Activated CD4-positive, CD25-positive, alpha-beta regulatory T cell treated with anti-CD3 and anti-CD28 coated beads, Interleukin-2, amount 50 U/mL, for 72 hours (primary cell): Measurements from ENCODE around the gene KISS1R.
"Not testable (repeated sequence)": the region's sequence is repeated elsewhere in the genome, so short reads cannot be mapped to it uniquely, and the experiment has no call there.

Experiments used
- DNase-seq: peaks from one replicate; pipeline ENCODE4 v3.0.0; 2021

The KISS1R gene

DNA sequence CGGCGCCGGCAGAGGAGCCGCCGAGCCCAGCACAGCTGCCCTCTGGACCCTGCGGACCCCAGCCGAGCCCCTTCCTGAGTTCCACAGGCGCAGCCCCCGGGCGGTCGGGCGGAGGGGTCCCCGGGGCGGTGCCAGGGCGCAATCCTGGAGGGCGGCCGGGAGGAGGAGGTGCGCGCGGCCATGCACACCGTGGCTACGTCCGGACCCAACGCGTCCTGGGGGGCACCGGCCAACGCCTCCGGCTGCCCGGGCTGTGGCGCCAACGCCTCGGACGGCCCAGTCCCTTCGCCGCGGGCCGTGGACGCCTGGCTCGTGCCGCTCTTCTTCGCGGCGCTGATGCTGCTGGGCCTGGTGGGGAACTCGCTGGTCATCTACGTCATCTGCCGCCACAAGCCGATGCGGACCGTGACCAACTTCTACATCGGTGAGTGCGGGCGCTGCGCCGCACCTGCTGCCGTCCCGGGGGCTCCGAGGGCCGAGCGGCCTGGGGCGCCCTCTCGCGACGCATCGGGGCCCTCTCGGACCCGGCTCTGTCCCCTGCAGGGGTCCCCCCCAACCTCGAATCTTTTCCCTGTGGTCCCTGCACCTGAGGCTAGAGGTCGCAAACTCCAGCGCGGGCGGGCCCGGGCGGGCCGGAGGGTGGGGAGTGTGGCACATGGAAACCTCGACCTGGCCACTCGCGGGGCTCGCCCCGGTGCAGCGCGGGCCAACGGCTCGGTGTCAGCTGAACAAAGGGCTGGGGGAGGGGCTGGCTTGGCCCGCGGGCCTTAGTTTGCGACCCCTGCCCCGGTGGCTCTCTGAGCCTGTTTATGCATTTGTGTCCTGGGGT is at the start of gene KISS1R:
TSS of gene KISS1R (plus strand) at position 11 of the 829 bp plus-strand sequence. CDS start at position 181, 170 bp downstream.
- DNase-seq = peak; percentile 58

DNA sequence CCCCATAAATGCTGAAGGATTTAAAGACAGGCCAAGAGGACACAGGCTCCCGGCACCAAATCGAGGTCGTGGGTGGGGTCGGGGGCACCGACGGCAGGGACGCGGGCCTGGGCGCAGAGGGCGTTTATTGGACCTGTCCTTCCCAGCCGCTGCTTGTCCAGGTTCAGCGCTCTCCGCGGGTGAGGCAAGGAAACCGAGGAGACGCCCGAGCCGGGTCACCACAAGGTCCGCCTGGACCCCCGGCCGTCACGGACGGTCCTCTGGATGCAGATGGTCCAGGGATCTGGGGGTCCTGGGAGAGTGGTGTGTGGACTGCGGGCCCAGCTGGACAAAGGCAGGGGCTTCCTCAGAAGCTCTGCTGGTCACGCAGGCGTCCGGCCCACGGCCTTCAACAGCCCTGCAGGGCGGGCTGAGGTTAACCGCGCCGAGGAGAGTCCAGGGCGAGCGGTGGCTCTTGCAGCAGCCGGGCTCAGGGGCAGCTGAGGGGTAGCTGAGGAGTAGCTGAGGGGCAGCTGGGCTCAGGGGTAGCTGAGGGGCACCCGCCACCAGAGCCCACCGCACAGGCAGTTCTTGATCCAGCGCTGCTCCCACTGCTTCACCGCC is 49.2 kb upstream of the KISS1R start:
- DNase-seq = no peak

- no peak for DNase-seq
These were observed 48.5 kb upstream of the KISS1R start for GRCh38 chr19:868458-869244.

GRCh38 chr19:869245-870177 is 47.6 kb upstream of the KISS1R start:
- DNase-seq = no peak

DNA sequence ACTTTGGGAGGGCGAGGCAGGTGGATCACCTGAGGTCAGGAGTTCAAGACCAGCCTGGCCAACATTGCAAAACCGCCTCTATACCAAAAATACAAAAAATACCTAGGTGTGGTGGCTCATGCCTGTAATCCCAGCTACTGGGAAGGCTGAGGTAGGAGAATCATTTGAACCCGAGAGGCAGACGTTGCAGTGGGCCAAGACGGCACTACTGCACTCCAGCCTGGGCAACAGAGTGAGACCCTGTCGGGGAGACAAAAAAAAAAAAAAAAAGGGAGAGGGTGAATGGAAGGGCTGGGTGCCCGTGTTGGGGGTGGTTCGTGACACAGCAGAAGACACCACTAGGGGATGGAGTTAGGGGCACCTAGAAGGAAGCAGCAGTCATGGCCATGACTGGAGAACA is 46.8 kb upstream of the KISS1R start:
- no peak for DNase-seq

DNA sequence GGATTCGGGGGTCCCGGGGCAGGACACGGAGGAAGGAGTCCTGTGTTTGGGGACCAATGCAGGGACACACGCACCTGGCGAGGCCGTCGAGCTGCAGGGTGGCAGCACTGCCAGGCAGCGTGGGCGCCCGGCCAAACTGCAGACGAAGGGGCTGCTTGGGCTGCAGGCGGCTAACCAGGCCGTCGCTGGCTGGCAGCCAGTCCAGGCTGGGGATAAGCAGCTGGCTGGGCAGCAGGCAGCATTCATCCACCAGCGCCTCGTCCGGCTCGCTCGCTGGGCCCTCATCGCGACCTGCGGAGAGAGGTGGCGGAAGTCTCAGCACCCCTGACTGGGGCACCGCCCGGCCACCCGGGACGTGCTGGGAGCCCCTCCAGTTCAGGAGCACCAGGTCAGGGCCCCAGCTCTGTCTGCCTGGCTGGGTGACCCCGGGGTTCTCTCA is 46.2 kb upstream of the KISS1R start:
- DNase-seq = no peak

DNA sequence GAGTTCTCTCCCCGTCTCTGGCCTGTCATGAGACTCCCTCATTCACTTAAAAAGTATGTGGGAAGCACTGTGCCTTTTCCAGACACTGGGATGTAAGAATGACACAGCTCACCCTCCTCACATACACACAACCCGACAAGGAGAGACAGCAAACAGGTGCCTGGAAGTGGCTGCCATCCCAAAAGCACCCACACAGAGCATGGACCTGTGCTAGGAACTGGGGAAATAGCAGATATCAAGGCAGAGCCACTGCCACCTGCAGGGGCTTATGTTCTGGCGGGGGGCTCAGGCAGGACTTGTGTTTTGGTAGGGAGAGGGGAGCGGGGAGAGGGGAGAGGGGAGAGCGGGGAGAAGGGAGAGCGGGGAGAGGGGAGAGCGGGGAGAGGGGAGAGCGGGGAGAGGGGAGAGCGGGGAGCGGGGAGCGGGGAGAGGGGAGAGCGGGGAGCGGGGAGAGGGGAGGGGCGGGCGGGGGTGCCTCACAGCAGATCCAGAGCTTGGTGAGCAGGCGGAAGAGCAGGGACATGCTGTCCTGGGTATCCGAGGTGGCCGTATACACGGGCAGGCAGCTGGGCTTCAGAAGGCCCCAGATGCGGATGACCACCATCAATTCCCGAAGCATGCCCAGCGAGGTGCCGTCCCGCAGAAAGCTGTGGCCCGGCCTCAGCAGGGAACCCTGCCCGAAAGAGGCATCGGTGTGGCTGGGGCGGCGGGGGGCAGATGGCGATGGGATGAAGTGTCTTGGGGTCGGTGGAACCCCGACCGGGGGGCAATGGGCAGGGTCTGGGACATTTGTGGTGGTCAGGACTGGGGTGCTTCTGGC is 45.5 kb upstream of the KISS1R start:
- DNase-seq = no peak

GRCh38 chr19:872266-872951 is 44.7 kb upstream of the KISS1R start:
- DNase-seq = peak; percentile 76

GRCh38 chr19:873084-873483 is 44.0 kb upstream of the KISS1R start:
- DNase-seq = peak; percentile 57

DNA sequence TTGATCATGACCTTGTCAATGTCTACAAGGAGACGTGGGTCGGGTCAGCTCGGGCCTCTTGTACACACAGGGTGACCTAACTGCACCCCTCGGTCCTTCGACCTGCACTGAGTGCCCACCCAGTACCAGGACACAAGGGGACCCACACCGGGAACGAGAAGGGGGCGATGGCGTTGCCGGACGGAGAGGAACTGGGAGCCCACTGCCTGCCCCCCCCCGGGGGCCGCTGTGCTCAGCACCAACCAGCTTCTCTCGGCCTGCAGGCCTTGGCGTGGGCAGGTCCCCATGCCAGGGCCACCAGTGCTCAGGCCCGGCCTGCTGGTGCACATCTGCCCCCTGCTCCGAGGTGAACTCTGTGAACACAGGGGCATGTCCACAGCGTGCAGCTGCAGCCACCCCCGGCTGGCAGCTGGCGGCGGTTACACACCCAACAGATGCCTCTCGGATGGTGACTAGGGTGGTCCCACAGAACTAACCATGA is 43.5 kb upstream of the KISS1R start:
- DNase-seq = no peak

GRCh38 chr19:875265-875879 is 41.8 kb upstream of the KISS1R start:
- no peak for DNase-seq

- DNase-seq = no peak
These were observed 41.0 kb upstream of the KISS1R start for GRCh38 chr19:876089-876488.

DNA sequence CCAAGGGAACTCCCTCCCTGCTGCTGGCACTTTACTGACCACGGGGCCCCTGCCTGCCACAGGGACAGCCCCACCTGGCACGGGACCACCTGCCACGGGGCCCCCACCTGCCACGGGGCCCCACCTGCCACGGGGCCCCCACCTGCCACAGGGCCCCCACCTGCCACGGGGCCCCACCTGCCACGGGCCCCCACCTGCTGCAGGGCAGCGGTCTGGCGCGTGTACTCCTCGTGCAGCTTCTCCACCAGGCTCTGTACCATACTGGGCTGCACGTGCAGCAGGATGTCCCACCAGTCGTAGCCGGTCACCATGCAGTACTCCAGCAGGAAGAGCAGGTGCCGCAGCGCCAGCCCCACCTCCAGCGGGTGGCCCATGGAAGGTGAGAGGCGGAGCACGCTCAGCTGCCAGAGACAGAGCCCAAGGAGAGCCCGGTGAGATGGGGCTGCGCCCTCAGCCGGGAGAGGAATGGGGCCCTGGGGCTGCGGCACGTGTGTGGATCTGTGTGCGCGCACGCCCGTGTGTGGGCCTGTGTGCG is 40.3 kb upstream of the KISS1R start:
- no peak for DNase-seq

DNA sequence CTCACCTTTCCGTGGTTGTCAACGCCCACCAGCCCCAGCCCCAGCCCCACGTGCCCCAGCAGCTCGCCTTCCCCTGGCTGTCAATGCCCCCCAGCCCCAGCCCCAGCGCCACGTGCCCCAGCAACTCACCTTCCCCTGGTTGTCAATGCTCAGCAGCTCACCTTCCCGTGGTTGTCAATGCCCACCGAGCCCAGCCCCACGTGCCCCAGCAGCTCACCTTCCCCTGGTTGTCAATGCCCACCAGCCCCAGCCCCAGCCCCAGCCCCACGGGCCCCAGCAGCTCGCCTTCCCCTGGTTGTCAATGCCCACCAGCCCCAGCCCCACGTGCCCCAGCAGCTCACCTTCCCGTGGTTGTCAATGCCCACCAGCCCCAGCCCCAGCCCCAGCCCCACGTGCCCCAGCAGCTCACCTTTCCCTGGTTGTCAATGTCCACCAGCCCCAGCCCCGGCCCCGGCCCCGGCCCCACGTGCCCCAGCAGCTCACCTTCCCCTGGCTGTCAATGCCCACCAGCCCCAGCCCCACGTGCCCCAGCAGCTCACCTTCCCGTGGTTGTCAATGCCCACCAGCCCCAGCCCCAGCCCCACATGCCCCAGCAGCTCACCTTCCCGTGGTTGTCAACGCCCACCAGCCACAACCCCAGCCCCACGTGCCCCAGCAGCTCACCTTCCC is 39.0 kb upstream of the KISS1R start:
- DNase-seq = not testable (repeated sequence)

- DNase-seq = not testable (repeated sequence)
These were observed 38.2 kb upstream of the KISS1R start for GRCh38 chr19:878751-879561.

GRCh38 chr19:879711-880438 is 37.3 kb upstream of the KISS1R start:
- no peak for DNase-seq

DNA sequence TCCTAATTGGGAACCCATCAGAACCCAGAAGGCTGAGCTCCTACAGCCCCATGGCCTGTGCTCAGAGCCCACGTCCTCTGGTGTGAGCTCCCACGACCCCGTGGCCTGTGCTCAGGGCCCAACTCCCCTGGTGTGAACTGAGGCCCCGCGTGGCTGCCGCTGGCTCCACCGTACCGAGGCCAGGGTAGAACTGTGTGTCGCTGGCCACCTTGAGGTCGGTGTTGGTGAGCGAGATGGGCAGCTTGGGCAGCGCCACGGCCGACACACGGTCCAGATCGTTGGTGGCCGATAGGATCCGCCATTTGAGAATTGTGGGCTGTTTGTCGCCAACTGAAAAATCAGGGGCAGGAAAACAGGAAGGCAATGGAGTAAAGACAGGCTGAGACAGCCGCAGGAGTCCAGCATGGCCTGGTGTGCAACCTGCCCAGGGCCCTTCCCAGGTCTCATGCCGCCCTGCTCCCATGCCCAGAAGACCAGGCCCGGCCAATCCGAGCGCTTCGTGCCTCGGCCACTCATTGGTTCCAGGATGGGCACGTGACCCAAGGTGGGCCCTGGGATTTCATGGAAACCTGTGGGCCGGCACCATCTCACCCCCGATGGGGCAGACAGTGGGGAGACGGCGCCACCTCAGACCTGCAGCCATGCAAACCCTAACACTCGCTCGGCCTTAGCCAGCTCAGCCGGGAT is 35.6 kb upstream of the KISS1R start:
- DNase-seq = no peak
